RCC 7860 (cell line): ENCODE data around the gene RNF223.
"Not testable (repeated sequence)": the region's sequence is repeated elsewhere in the genome, so short reads cannot be mapped to it uniquely, and the experiment has no call there.

Experiments
- DNase-seq: peaks from one replicate; pipeline ENCODE4 v3.0.0-alpha.2; 2015; ENCODE audit warnings: low spot score
- FAIRE-seq: peaks from 2 replicates; lab custom pipeline; 2012; peaks lifted over from hg19 to GRCh38; lab: Jason Lieb, UNC

Gene RNF223

GRCh38 chr1:1061682-1062345 is 12.3 kb downstream of the RNF223 start:
- FAIRE-seq (no peak), DNase-seq (no peak)

GRCh38 chr1:1060281-1061000 is 13.7 kb downstream of the RNF223 start:
- FAIRE-seq (no peak), DNase-seq (no peak)

GRCh38 chr1:1059494-1060280 is 14.4 kb downstream of the RNF223 start:
- FAIRE-seq (no peak), DNase-seq (peak; percentile 43)

GRCh38 chr1:1058921-1059493 is 15.1 kb downstream of the RNF223 start:
- DNase-seq (peak; percentile 9), FAIRE-seq (no peak)

GRCh38 chr1:1058088-1058905 is 15.8 kb downstream of the RNF223 start:
- DNase-seq (peak; percentile 20), FAIRE-seq (no peak)

GRCh38 chr1:1057769-1058087 is 16.4 kb downstream of the RNF223 start:
- not testable (repeated sequence) for DNase-seq

GRCh38 chr1:1055841-1056736 is 18.0 kb downstream of the RNF223 start:
- no peak for FAIRE-seq
- no peak for DNase-seq

More at GRCh38 chr1:1057769-1058087, 16.4 kb downstream of the RNF223 start:
- FAIRE-seq, result not testable (repeated sequence)

GRCh38 chr1:1054971-1055370 is 19.1 kb downstream of the RNF223 start:
- FAIRE-seq (no peak), DNase-seq (no peak)

- DNase-seq (no peak), FAIRE-seq (no peak)
Measured at GRCh38 chr1:1054099-1054700, 19.9 kb downstream of the RNF223 start.

GRCh38 chr1:1053682-1054081 is 20.4 kb downstream of the RNF223 start:
- no peak for FAIRE-seq
- no peak for DNase-seq

GRCh38 chr1:1053022-1053421 is 21.1 kb downstream of the RNF223 start:
- DNase-seq (no peak), FAIRE-seq (no peak)

GRCh38 chr1:1052003-1052840 is 21.9 kb downstream of the RNF223 start:
- no peak for FAIRE-seq
- DNase-seq, result no peak

GRCh38 chr1:1051127-1051810 is 22.8 kb downstream of the RNF223 start:
- DNase-seq (no peak), FAIRE-seq (no peak)

- no peak for FAIRE-seq
Measured at GRCh38 chr1:1050577-1051052, 23.5 kb downstream of the RNF223 start.

GRCh38 chr1:1049318-1050165 is 24.6 kb downstream of the RNF223 start:
- FAIRE-seq (no peak), DNase-seq (no peak)

More at GRCh38 chr1:1050577-1051052, 23.5 kb downstream of the RNF223 start:
- DNase-seq, result no peak

GRCh38 chr1:1048765-1049164 is 25.3 kb downstream of the RNF223 start:
- DNase-seq (no peak), FAIRE-seq (no peak)

- FAIRE-seq (no peak), DNase-seq (no peak)
Measured at GRCh38 chr1:1047963-1048362, 26.1 kb downstream of the RNF223 start.
